BE2C (cell line): ENCODE results near the gene TENT4A.

Experiments
- DNase-seq: peaks from one replicate; pipeline ENCODE4 v3.0.0-alpha.2; 2020
- H3K27me3 ChIP-seq: fragments of 250-450 bp; sonication (Bioruptor Pico); 2 replicates; pipeline ENCODE4 v1.5.1; 2020; ENCODE audit warnings: mild to moderate bottlenecking
- H3K36me3 ChIP-seq: fragments of 250-450 bp; sonication (Bioruptor Pico); 2 replicates; pipeline ENCODE4 v1.5.1; 2020; ENCODE audit warnings: mild to moderate bottlenecking
- H3K4me1 ChIP-seq: fragments of 250-450 bp; sonication (Bioruptor Pico); 2 replicates; pipeline ENCODE4 v1.5.1; 2020
- H3K4me3 ChIP-seq: 2 replicates; pipeline ENCODE4 v1.5.1; 2011; ENCODE audit warnings: low read depth, low read length
- H3K9me3 ChIP-seq: fragments of 250-450 bp; sonication (Bioruptor Pico); 2 replicates; pipeline ENCODE4 v1.5.1; 2020
- TF ChIP-seq, protein P1 (sequence below): IDR thresholded peaks from 2 replicates; pipeline ENCODE4 v1.5.1; 2012; ENCODE audit warnings: mild to moderate bottlenecking, low read depth, low read length

TENT4A gene

DNA sequence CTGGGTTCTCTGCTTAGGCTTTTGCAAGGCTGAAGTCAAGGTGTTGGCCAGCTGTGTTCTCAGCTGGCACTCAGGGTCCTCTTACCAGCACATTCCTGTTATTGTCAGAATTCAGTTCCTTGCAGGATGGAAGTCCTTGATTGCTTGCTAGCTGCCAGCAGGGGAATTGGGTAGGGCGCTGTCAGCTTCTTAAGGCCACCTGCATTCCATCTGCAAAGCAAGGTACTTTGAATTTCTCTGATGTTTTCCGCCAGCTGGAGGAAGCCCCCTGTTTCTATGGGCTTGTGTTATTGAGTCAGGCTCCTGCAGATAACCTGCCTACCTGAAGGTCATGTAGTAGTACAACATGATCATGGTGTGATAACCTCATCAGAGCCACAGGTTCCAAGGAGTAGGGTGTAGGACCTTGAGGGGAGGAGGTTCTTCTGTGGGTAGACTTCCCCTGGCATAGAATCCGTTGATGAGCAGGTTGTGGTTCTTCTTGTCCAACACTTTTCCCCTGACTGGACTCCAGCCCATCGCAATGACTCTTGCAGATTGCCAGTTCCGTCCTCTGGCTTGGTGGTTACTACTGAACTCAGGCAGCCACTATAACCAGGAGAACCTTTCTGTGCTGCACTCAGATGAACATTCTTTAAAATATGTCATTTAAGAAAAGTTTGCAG lies 6.8 kb downstream of the TENT4A start:
- peaks cover 11% of the 10 kb centered on the region for H3K4me1 ChIP-seq
- TF ChIP-seq, protein P1, sequence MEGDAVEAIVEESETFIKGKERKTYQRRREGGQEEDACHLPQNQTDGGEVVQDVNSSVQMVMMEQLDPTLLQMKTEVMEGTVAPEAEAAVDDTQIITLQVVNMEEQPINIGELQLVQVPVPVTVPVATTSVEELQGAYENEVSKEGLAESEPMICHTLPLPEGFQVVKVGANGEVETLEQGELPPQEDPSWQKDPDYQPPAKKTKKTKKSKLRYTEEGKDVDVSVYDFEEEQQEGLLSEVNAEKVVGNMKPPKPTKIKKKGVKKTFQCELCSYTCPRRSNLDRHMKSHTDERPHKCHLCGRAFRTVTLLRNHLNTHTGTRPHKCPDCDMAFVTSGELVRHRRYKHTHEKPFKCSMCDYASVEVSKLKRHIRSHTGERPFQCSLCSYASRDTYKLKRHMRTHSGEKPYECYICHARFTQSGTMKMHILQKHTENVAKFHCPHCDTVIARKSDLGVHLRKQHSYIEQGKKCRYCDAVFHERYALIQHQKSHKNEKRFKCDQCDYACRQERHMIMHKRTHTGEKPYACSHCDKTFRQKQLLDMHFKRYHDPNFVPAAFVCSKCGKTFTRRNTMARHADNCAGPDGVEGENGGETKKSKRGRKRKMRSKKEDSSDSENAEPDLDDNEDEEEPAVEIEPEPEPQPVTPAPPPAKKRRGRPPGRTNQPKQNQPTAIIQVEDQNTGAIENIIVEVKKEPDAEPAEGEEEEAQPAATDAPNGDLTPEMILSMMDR, result no peak
- no peak overlapping the region for H3K4me3 ChIP-seq
- no peaks in the 10 kb centered on the region for H3K9me3 ChIP-seq
- H3K36me3 ChIP-seq, result peaks cover 38% of the 10 kb centered on the region
- H3K27me3 ChIP-seq, result no peaks in the 10 kb centered on the region
- no peak for DNase-seq

DNA sequence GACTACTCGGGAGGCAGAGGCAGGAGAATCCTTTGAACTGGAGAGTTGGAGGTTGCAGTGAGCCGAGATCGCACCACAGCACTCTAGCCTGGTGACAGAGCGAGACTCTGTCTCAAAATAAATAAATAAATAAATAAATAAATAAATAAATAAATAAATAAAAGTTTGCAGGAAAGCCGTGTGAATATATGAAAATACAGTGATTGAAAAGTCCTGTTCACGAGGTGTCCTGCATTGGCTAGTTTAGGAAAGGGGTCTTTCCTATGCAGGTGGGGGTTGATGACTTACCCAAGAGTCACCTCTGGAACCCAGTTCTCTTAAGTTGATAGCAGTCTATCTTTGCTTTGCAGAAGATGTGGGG lies 7.3 kb downstream of the TENT4A start:
- DNase-seq, result no peak
- Histone ChIP-seq H3K9me3 (no peaks in the 10 kb centered on the region), H3K27me3 (no peaks in the 10 kb centered on the region), H3K4me1 (peaks cover 11% of the 10 kb centered on the region), H3K4me3 (no peak overlapping the region), H3K36me3 (peaks cover 38% of the 10 kb centered on the region)
- TF ChIP-seq, protein P1, result no peak

- DNase-seq, result peak; percentile 56
- Histone ChIP-seq H3K9me3 (no peaks in the 10 kb centered on the region), H3K4me3 (no peak overlapping the region), H3K27me3 (no peaks in the 10 kb centered on the region), H3K4me1 (peaks cover 10% of the 10 kb centered on the region), H3K36me3 (peaks cover 29% of the 10 kb centered on the region)
- TF ChIP-seq, protein P1, result no peak
Observed at GRCh38 chr5:6721442-6721841, 8.2 kb downstream of the TENT4A start.

DNA sequence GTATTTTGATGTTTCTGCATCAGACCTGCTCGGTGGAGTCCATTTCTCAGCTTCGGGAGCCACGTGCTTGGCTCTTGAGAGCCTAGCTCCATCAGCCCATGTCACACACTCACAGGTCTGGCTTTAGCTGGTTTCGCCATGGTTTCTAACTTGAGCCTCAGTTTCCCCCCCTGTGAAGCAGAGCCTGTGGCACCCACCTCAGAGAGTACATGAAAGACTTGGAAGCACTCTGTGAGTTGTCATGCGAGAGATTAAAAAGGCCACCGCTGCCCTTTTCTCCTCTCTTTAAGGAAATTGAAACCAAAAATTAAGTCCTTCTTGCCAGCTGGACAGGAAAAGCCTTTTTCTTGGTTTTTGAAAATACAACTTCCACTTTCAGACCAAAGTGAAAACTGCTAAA lies 8.8 kb downstream of the TENT4A start:
- peaks cover 7% of the 10 kb centered on the region for H3K4me1 ChIP-seq
- H3K4me3 ChIP-seq, result no peak overlapping the region
- no peaks in the 10 kb centered on the region for H3K27me3 ChIP-seq
- H3K9me3 ChIP-seq, result no peaks in the 10 kb centered on the region
- H3K36me3 ChIP-seq, result peaks cover 26% of the 10 kb centered on the region
- TF ChIP-seq, protein P1, result no peak
- no peak for DNase-seq

DNA sequence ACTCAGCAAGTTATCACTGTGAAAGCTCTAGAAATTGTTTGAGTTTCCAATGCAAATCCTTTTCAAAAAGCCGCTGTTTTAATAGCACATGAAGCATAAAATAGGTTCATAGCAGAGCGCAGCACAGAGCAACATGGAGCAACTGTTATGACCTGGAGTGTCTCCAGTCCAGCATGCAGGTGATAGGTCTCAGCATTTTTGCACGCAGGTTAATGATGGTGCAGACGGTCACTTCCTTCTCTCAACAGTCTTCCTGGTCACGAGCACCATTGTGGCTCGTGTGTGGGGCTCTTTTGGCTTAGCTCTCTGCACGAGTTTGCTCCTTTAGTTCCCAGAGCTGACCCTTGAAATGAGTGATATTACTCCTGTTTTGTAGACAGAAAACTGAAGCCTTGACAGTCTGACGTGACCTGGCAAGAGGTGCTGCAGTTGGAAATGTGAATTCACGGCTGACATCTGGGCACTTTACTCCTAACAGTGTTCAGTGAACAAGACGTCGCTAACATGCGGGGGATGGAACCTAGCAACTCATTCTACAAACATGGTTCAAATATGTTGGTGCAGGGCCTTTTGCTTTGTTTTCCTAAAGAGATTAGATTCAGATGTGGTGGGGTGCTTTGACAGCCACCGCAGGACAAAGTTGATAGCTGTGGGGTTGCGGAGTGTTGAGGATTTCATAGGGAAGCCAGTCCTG lies 10.0 kb downstream of the TENT4A start:
- H3K36me3 ChIP-seq, result peaks cover 26% of the 10 kb centered on the region
- no peaks in the 10 kb centered on the region for H3K27me3 ChIP-seq
- peaks cover 16% of the 10 kb centered on the region for H3K4me1 ChIP-seq

More for the DNA sequence above, 10.0 kb downstream of the TENT4A start:
- DNase-seq, result no peak
- Histone ChIP-seq H3K4me3 (no peak overlapping the region), H3K9me3 (no peaks in the 10 kb centered on the region)
- TF ChIP-seq, protein P1, result no peak
